ENCODE data around the gene MXRA7.

The MXRA7 gene

DNA sequence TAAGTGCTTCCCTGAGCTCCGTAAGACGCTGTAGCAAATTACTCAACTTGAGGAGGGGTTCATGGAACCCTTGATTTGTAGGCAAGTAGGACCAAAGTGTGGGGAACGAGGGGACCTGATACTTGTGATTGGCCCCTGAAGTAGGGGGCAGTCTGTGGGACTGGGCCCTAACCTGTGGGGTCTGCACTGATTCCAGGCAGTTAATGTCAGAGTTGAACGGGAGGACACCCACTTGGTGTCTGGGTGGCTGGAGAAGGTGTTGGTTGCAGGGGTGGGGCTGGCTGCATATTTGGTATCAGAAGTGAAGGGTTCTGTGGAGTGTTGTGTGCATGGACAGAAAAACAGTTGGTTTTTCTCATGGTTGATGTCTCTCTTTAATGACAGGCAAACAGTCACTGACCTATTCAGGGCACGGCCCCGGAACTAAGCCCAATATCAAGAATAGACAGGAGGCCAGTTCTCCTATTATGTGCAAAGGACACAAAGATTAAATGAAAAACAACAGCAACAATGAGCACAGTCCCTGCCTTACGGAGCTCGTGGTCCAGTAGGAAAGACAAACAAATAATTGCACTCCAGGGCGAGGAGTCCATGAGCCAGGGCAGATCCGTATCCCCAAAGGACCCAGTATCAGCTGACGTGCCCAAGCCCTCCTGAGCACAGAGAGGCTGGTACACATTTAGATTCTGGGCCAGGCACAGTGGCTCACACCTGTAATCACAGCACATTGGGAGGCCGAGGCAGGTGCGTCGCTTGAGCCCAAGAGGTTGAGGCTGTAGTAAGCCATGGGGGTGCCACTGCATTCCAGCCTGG lies 19.2 kb downstream of the MXRA7 start:
- no peak for DNase-seq

DNA sequence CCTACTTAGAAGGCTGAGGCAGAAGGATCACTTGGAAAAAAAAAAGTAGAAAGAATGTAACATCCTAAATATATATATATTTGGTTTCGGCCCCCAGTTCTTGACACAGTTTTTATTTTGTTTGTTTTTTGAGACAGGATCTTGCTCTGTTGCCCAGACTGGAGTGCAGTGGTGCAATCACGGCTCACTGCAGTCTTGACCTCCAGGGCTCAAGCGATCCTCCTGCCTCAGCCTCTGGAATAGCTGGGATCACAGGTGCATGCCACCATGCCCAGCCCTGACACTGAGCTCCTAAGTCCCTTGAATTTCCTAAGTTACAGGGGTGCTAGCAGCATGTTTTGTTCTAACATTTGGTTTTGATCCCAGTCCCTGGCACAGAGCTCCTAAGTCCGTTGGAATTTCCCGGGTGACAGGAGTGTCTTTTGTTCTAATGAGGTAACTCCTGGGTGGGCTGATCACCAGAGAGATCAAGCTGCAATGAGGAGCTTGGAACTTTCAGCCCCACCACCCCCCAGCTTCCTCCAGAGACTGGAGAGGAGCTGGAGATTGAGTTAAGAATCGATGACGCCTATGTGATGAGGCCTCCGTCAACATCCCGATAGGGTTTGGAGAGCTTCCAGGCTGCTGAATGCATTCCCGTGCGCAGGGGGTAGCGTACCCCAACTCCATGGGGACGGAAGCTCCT lies 20.0 kb downstream of the MXRA7 start:
- no peak for DNase-seq

DNA sequence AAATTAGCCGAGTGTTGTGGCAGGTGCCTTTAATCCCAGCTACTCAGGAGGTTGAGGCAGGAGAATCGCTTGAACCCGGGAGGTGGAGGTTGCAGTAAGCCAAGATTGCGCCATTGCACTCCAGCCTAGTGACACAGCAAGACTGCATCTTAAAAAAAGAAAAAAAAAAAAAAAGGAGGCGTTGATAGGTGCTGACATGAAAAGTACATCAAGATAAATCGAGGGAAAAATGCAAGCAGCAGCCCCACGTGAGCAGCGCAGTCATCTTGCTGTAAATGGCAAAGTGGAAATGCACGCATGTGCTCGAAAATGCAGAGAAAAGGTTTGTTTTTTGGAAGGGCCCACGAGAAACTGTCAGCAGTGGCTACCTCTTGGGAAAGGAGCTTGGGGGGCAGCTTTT lies 20.9 kb downstream of the MXRA7 start:
- no peak for DNase-seq

DNA sequence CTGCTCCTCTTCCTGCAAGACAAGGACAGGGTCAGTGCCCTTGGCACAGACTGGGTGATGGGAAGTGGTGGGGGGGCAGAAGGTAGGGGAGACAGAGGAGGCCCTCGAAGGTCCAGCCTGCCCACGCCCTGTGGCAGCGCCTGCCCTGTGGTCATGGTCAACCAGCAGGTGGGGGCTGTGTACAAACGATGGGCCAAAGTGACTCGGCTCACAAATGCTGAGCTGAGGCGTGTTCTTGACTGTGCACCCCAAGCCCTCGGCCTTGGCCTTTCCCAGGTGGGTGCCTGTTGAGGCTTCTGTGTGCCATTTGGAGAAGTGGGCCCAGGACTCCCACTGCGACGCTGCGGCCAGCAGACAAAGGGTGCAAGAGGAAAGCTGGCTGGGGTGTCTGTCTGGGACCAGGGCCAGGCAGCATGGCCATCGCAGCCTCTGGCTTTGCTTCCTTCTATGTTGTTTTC lies 22.6 kb downstream of the MXRA7 start:
- DNase-seq: no peak

DNA sequence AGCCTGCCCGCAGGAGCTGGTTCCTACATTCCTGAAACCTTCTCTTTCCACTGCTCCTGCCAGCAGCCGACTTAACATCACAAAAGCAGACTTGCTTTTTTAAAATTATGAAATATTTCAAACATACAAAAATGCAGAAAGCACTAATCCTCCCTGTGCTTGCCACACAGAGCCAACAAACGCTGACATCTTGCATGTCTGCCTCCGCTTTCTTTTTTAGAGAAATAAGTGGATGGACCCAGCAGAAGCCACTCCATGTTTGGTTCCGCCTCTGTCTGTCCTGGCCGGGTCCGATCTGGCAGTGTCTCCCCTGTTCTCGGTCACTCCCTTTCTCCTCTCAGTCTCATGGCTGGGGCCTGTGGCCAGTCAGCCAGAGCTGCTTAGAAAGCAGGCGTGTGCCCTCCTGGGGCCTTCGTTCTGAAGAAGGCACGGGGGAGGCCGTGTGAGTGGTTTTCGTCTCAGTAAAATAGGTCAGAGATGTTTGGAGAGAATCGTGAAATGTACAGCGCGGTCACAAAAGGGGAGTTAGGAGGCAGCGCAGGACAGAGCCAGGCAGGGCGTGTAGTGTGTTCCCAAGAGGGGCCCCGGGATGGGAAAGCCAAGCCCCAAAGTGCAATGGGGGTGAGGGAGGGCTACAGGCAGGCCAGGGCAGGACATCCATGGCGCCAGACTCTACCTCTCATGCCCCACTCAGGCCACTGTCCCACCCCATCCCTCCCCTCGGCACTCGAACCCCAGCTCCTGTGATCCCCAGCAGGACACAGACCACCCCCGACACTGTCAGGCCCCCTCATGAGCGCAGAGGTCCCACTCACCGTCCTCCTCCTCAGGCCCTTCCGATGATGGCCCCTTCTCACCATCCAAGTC lies 23.2 kb downstream of the MXRA7 start:
- no peak for DNase-seq

DNA sequence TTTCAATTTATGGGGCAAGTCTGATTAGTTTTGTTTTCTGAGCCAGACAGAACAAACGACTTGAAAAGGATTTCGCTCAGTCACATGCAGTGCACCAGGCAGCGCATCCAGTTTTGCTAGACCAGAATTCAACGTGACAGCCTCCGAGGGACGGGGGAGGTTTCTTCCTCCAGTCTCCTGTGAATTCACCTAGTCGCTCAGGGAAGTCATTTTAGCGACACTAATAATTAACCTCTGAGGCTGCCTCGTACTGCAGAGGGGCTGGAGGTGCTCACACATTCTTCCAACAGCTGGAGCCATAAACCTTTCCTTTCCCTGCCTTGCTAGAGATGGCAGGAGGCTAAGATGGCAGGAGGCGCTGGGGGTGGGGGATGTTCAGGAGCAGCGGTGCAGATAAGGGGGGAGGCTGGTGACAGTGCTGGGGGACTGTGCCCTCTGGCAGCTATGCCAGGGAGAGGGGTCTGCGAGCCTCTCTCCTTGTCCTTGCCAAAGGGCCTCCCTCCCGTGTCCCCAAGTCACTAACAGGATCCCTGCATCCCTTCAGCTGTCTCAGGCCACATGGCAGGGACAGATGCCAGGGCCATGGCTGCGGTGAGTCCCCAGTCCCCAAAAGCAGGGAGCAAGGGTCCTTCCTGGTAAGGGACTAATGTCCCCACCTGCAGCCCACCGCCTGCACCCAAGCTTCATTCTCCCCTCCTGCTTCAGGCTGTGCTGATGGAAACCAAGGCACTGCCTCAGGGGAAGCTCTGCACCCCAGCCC lies 24.0 kb downstream of the MXRA7 start:
- DNase-seq: no peak

DNA sequence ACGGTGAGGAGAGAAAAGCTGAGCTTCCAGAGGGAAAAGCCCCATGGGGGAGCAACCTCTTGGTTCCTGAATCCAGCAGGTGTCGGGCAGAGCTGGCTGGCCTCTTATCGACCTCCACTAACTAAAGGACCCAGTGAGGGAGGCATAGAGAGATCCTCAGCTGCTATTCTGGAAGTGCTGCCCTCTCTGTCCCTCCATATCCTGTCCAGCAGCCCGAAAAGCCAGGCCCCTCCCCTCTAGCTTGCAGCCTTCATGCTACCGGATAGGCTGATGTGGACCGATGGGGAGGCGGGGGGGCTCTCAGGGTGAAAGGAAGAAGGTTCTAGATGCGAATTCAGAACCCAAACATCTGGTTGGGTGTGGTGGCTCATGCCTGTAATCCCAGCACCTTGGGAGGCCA lies 24.9 kb downstream of the MXRA7 start:
- no peak for DNase-seq

DNA sequence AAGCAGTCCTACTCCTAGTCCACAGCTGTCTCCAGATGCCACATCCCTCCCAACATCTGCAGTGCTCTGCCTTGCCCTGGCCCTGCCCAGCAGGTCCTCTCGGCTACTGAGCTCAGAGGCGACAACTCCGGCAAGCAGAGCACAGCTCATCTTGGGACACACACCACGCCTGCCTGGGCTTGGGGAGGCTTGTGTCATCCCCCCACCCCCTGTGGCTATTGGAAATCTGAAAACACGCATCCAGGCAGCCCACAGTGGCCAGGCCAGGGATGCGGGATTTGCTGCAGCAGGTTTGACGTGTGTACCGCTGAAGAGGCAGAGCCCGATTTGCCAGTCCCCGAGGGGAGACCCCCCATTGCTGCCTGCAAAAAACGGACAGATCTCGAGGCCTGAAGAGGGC lies 25.4 kb downstream of the MXRA7 start:
- no peak for DNase-seq

DNA sequence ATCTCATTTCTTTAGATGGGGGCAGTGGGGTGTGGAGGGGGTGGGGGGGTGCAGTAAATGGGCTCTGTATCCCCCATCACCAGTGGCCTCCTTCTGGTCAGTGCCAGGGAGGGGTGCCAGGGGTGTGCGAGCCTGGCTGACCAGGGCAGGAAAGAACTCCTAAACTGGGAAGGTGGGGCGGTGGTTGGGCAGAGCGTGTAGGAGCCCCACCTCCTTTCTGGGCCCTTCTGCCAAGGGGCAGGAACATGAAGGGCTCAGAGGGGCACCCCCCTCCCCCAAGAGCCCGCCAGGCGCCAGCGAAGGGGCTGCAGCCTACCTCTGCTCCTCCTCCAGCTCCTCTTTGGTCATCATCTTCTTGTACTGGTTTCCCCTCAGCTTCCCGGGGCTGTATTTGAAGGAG lies 26.0 kb downstream of the MXRA7 start:
- DNase-seq: no peak

DNA sequence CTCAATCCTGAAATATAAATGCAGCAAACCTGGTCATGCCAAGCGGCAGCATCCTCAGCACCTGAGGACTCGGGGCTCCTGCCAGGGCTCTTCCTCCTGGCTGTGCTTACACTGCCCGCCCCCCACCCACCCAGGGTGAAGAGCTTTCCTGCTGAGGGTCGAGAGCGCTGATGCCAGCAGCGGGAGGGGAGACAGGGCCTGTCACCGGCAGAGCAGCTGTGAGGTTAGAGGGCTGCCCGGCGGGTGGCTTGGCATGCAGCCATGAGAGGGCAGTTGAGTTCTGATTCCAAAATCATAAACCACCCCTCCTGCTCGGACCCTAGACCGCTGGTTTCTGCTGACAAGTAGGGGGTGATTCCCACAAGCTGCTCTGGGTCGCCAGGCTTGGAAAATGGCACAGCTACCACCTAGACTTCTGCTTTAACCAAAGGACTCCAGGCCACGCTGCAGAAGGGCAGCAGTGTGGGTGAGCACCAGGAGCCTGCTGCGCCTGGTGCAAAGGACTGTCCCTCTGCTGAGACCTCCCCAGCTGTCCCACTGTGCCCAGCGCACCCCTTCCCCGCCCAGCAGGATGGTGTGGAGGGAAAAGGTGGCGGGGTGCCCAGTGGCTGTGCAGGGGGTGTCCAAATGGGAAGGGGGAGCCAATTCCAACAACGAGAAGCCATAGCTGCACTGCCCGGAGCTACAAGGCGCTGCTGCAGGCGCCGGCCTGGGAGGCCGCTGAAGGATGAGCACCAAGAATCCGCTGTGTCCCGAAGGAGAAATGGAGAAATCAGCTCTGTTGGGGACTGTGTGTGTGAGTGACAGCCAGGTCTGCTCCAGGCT lies 26.6 kb downstream of the MXRA7 start:
- no peak for DNase-seq

DNA sequence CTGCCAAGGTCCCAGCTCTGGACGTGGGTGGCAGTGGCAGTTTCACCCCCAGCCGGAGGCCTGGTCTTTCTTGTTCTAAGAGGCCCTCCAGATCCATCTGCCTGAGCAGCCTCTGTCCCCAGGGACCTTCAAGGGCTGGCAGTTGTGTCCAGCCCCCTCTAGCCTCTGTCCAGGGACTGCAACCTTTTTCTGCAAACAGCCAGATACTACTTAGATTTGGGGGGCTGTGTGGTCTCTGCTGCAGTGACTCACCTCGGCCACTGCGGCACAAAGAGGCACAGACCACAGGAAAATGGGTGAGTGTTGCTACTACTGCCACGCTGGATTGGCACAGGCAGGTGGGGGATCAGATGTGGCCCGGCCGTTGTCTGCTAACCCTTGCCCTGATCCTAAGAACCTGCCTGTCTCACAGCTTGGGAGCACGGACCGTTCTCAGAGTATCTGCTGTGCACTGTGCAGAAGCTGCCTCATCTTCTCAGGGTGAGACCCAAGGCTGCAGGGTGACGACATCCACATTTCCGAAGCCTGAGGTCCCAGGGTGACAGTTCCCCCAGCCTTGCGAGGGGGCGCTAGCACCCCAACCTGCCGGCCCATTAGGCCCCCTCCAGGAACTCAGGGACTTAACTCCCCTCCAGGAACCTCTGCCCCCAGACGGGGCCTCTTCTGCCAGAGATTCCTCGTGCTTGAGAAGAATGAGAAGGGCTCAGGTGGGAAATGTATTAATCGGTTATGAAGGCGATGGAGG lies 27.6 kb downstream of the MXRA7 start:
- DNase-seq: no peak

DNA sequence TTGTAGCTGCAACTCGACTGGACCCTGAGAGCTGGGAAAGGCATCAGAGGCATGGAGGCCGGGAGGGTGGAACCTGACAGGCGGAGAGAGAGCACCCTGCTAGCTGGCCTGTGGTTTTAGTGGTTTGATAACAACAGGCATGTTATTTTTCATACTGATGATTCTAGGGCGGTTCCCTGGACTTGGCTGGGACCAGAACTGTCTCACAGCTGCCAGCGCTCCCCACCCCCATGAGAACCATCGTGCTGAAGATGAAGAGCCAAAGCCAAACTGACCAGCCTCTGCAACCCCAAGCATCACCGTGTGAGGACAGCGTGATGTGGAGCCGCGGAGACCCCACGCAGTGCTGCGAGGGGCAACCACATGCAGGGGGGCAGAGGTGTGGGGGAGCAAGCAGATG lies 28.5 kb downstream of the MXRA7 start:
- no peak for DNase-seq

DNA sequence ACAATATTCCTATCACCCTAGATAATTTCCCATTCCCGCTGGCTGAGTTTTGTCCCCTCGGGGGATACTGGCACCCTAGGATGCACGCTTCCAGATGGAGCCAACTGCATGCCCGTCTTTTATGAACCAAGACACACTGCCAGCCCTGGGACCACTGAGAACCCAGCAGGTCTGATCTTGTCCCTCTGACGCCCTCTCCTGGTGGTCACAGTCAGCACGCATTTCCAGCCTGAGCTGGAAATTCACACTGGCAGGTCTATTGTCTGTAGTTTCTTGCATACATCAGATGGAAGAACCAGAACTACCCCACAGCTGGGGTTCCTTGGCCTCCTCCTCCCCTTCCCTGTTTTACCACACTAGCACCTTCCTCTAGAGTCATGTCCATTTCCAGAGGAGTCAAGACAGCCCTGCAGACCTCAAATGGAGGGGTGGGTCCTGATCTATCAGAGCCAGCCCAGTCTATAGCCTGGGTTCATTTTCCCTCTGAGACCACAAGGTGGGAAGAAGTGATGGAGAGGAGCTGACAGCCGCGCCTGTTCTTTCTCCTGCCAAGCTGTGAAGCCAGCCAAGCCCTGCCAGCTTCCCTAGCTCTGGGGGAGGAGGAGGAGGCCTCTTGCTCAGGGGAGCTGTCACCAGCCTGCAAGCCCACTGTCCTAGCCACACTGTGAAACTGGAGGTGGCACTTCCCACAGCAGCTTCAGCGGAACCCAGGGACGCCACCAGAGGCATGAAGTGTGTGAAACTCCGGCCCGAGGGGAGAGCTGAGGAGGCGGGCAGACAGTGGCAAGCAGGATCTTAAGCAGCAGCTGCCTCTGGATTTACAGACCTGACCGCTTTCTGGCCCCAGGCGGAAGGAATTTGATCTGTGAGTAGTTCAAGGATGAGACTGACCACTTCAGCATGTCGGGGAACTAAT lies 29.3 kb downstream of the MXRA7 start:
- DNase-seq: peak; percentile 80

DNA sequence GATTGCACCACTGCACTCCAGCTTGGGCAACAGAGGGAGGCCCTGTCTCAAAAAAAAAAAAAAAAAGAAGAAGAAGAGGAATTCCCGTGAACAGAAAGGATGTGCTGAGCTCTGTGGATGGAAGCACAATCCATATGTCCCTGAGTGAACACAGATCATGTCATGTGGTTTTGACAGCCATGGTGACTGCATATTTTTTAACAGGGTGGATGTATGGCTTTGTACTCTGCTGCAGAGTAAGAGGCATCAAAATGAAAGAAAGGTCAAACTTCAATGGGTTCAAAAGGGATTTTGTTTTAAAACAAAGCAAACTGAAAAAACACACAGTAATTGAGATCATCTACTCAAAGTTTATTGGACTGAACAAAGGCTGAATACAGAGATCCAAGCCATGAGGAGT lies 31.5 kb downstream of the MXRA7 start:
- DNase-seq: no peak

DNA sequence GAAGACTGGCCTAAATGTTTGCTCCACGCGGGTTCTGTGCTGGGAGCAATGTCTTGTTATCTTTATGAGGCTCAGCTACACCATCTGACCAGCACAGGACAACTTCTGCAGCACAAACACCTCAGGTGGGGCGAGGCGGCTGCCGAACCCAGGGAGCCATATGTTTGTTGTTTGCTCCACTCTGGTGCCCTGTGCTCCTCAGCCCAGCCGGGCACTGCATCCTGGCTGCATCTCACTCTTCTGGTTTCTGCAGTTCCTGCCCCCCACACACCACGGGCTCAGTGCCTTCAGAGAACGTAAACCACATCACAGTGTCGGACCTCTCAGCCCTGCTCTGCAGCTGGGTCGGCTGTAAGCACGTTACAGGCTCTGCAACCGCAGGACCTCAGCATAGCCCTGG lies 32.4 kb downstream of the MXRA7 start:
- peak; percentile 51 for DNase-seq

DNA sequence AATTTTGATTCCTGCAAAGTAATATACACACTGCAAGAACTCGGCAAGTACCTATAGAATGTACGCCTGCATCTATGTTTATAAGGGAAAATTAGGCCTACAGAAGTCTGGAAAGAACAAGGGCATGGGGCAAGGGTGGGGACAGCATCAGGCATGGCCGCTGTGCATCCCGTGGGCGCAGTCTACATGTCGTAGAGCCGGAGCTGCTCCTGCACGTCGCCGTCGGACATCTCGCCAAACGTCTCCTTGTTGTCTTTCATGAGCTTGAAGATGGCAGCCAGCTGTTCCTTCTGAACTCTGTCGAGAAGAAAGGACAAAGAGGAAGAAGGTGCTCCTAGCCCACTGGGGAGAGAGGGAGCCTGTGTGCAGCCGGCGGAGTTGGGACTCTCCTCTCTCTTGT lies 33.4 kb downstream of the MXRA7 start:
- DNase-seq: no peak

DNA sequence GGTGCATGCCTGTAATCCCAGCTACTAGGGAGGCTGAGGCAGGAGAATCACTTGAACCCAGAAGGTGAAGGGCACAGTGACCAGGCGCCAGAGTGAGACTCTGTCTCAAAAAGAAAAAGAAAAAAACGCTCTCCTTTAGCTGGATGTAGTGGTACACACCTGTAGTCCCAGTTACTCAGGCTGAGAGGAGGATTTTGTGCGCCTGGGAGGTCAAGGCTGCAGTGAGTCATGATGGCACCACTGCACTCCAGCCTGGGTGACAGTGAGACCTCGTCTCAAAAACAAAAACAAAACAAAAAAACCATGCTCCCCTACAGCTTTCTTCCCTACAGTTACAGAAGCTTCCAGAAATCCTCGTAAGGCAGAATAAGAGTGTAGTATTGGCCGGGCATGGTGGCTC lies 34.1 kb downstream of the MXRA7 start:
- no peak for DNase-seq

DNA sequence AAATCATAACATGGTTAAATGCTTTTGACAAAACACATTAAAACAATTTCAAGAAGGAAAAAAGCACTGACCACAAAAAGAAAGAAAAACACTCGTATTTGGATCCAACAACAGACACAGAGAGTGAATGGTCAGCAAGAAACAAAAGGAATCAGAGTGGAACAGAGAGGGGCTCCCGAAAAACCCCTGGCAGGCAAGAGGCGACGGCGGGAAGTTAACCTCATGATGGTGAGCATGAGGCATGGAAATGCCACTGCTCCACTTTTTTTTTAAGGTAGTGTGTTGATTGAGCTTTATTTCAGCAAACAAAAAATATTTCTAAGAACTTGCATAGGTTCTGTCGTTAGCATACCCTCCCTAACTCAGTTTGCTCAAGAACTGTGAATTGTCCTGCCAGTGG lies 35.1 kb downstream of the MXRA7 start:
- no peak for DNase-seq

DNA sequence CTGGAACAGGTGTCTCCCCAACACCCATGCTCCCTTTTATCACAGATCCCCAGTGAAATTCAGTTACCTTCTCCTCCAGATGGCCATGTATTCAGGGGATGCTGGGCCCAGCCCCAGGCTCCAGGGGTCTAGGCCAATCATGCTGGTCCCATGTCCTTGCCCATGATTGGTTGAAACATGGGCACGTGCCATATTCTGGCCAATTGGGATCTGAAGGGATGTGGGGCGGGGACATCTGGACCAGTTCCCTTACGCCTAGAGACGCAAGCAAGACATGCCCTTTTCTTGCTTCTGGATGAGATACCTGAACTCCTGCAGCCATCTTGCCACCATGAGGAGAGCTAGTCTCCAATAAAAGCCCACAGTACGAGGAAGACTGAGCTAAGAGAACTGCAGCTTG lies 36.2 kb downstream of the MXRA7 start:
- no peak for DNase-seq

DNA sequence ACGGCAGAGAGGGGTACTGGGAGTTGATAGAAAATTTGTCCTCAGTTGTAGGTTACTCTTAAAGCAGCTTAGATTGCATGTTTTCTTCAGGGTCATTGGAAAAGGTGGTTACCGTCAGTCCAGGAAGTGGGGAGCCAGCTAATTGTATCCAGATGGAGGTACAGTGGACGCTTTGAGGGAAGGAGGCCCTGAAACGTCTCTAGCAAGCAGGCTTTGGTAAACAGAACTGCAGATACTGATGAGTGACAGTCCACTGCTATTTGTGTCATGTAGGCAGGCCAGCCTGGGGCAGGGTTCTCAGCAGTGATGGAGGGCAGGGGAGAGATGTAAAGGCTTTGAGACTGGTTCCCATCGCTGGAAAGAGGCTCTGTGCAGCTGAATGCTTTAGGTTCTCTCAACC lies 37.0 kb downstream of the MXRA7 start:
- no peak for DNase-seq

Measured in CD4-positive, alpha-beta T cell treated with Interleukin-17A for 1 hour (primary cell).